ENCODE data around the gene GRID2.
A peak's percentile ranks its signal among the peaks of the same experiment; 100 is the strongest.
"Not testable (repeated sequence)": the region's sequence is repeated elsewhere in the genome, so short reads cannot be mapped to it uniquely, and the experiment has no call there.

The GRID2 gene

DNA sequence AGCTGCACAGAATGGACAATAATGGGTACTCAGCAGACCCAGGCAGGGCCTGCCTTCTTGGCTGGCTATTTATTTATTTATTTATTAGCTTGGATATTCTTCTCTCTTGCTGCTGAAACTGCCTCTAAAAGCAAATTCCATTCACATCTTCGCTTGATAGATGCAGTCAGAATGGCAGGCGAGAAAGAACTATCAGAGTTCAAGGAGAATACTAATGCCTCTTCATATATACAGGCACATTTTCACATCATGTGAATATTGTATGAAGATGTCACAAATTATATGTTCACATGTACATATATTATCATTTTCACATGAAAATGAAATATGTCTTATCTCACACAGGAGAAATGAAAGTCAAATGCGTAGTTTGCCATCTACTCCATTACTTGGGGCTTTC, 1045.1 kb downstream of the GRID2 start:
- no peak for DNase-seq

DNA sequence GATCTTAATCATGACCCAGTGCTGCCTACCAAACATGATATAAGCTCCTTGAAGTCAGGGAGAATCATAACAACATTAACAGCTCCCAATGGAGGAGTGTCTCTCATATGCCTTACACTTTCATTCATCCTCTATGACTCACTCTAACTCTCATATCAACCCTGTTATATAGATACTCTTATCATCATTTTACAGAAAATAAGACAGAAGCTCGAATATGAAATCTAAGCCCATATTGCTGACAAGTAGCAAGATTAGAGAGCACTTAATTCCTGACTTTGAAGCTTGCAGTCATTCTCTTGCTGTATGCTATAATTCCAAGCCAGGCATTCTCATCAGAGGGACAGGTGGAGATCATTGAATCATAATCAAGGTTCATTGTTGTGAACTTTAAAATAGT, 1048.1 kb downstream of the GRID2 start:
- no peak for DNase-seq

DNA sequence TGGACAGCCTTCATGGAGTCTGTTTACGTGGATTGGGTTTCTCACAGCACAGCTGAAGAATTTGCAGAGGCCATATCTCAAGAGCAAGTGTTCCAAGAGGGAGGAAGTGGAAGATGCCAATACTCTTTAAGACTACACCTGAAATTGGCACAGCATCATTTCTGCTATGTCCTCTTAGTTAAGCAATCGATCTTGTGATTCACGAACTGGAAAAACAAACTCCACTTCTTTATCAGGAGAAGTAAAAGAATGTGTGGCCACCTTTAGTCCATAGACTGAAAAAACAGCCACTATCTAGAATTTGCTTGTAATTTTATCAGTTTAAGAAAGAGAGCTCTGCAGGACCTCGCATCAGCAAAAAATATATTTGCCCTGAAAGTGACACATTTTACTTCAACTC, 1051.6 kb downstream of the GRID2 start:
- DNase-seq: no peak

DNA sequence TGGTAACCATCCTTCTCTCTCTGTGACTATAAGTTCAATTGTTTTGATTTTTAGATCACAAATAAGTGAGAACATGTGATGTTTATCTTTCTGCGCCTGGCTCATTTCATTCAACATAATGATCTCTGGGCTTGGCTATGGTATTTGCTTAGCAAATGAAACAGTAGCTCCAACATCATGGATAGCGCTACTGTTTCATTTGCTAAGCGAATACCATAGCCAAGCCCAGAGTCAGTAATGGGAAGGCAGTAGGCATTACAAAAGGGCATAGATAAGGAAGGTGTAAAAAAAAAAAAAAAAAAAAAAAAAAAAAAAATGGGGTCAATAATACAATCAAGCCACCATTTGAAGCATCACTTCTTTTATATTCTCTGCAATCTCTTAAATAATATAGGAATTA, 1055.8 kb downstream of the GRID2 start:
- DNase-seq: no peak

DNA sequence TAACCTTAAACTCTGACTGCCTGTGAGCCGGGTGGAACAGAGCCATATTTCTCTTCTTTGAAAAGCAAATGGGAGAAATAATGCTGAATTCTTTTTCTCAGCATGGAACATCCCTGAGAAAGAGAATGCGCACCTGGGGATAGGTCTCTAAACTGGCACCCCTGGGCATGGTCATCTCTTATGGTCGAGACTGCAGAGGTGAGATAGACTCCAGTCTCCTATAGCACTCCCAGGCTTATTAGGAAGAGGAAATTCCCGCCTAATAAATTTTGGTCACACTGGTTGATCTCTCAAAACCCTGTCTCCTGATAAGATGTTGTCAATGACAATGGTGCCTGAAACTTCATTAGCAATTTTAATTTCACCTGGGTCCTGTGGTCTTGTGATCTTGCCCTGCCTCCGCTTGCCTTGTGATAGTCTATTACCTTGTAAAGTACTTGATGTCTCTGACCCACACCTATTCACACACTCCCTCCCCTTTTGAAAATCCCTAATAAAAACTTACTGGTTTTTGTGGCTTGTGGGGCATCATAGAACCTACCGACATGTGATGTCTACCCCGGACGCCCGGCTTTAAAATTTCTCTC, 1062.5 kb downstream of the GRID2 start:
- not testable (repeated sequence) for DNase-seq

DNA sequence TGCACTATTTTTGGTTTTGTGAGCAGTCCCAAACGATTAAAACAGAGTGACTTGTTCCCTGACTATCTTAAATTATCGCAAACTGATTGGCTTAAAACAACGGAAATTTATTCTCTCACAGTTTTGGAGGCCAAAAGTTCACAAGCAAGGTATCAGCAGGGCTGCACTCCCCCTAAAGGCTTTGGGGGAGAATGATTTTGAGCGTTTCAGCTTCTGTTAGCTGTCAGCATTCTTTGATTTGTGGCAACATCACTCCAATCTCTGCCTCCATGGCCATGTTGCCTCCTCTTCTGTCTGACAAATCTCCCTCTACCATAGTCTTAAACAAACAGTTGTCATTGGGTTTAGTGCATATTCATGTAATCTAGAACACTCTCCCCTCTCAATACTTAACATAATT, 1065.2 kb downstream of the GRID2 start:
- DNase-seq: no peak

DNA sequence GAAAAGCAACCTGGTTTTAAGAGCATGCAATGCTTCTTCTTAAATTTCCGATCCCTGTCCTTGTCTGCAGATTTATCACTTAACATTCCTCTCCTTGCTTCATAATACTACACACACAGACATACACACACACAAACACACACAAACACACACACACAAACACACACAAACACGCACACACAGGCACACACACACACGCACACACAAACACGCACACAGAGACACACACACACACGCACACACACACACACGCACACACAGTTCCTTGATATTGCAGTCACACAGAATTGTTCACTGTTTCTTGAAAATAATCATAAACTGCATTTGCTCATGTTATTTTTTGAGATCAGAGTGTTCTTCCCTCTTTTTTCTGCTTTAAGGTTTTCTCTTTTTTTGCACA, 1066.5 kb downstream of the GRID2 start:
- no peak for DNase-seq

DNA sequence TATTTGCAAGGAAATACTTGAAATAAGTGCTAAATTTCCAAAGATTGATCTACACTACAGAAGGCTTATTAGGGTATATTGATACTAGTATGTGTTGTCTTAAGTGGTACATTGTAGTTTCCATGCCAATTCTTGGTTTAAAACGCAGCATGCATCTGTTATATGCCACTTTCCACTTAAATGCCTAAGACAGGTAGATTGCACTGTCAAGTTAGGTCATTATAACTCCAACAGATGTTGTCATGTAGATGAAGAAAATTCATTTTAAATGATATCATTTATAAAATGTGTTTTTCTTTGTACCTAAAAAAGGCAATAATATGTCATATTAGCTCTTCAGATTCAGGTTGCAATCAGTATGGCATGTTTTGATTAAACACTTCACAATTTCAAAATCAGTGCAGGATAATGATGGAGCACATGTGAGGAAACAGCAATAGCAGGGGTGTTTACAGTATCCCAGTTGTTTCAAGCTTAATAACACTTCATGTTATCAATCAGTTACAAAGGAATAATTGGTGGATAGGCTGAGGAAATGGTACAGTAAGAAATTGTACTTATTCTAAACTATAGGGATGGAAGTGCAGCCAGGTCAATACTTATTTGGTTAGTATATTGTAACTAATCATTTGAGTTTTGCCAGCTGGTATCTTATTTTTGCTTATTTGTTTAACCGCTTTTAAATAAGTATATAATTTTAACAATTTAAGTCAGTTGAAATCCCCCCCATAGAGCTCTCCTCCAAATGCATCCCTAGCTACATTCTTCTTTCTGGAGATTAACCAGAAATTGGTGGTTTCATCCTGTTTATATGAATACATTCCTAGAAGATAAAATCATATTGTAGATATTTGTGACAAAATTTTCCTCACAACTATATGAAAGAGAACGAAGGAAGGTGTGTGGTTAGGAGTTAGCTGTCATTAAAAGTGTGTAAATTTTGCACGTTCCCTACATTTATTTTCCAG, 1070.4 kb downstream of the GRID2 start:
- no peak for DNase-seq

DNA sequence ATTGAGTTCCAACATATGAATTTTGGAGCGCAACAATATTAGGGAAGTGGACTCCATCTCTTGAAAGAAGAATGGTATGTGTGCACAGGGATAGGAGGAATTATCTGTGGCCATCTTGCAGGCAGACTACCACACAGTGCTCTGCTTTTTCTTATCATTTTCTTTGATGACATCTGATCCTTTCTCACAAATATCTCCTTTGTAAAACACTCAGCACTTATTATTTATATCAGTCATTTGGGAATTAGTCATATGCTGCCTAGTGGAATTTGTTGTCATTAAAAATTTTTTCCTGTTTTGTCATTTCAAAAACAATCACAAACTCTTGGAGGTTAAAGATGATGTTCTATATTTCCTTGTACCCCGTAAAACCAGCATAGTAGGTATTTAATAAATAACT, 1080.5 kb downstream of the GRID2 start:
- no peak for DNase-seq

DNA sequence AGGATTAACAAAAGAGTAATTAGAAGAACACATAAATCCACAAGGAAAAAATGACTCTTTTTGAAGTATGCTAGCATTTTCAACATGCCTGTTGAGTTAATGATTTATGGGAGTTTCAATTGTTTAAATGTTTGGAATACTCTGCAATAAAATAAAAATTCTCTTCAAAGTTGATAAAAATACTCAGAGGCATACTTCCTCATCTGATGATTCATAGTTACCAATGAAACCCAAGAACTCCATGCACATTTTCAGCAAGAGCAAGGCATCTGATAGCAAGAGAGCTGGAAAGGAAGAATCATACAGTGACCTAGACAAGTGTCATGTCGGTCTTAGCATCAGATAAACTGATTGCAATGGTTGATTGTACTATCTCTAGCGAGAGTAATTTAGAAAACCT, 1081.1 kb downstream of the GRID2 start:
- DNase-seq: peak; percentile 42

DNA sequence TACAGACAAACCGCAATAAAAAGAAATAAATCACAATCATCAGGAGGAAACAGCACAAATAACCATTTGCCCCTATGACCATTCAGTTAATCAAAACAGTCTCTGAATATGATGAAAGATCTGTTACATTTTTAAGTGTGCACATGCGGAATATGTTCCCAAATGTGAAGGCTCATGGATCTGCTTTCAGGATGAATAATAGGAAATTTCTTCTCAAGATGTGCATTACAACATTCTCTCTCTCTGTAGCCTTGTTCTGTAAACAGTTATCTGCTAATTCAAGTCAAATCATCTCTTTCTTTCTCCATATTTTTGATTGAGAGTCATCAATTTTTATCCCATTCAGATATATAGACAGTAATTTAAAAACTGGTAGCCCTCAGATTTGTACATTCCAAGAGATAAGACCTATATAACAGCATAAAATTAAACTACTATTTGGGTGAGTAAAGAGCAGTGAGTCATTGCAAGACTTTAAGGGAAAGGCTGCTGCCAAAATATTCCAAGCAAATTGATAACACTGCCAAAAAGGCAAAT, 1090.8 kb downstream of the GRID2 start:
- no peak for DNase-seq

DNA sequence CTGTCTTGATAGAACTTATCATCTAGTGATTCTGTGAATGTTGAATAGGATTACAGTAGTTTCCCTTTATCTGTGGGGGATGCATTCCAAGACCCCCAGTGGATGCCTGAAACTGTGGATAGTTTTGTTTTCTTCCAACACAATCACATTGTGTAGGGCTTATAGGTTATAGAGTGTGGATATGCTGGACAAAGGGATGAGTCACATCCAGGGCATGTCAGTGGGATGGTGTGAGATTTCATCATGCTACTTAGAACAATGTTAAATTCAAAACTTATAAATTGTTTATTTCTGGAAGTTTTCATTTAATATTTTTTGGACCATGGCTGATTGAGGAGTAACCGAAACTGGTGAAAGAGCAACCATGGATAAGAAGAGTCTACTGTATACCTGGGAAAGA, 1092.5 kb downstream of the GRID2 start:
- DNase-seq: peak; percentile 33

DNA sequence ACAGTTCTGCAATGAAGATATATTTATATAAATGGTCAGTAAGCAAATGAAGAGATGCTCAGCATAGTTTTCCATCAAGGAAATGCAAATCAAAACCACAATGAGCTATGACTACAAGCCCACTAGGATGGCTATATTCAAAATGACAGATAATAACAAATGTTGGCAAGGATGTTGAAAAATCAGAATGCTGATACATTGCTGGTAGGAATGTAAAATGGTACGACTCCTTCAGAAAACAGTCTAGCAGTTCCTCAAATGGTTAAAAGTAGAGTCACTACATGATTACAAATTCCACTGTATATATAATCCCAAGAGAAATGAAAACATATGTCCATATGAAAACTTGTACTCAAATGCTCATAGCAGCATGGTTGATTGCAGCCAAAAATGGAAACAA, 1099.8 kb downstream of the GRID2 start:
- DNase-seq: no peak

DNA sequence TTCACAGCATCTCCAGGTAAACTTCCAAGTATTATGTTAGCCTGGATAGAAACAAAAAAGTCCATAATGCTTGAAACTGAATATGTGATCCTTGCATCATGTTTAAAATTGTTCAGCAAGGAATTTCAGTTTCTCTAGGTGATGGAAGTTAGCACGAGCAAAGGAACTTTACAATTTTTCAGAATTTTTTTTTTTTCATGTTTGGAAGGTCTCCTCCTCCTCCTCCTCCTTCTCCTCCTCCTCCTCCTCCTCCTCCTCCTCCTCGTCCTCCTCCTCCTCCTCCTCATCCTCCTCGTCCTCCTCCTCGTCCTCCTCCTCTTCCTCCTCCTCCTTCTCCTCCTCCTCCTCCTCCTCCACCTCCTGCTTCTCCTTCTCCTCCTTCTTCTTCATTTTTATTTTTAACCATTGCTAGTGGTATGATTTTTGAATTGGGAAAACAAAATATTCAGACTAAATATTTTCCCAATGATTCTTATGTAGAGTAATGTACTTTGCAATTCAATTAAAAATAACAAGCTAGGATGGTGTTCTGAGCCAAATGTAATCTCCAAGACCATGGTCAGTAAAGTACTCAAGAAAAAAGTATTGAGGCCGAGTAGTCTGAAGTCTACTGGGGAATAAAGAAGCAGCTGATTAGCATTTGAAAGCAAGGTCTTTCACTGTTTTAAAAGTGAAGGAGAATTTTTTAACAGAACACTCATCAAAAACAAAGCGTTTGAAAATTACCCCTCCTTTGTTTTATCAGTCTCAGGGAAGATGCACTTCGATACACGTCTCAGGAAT, 1103.9 kb downstream of the GRID2 start:
- DNase-seq: no peak

DNA sequence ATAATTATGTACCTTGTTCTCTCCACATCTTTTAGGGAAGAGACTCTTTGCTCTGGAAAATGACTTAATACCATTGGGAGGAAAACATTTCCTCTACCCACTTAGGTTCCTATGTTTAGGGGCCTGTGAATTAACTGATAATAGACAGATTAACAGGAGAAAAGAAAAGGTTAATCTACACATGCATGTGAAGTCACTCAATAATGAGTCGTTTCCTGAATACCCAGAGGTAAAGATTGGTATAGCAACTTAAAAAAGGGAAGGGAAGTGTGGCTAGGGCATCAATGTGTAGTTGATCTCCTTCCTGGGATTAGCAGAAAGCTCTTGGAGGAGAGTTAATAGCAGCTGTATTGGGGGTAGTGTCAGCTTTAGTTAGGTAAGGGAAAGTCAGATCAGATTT, 1105.3 kb downstream of the GRID2 start:
- DNase-seq: peak; percentile 70

DNA sequence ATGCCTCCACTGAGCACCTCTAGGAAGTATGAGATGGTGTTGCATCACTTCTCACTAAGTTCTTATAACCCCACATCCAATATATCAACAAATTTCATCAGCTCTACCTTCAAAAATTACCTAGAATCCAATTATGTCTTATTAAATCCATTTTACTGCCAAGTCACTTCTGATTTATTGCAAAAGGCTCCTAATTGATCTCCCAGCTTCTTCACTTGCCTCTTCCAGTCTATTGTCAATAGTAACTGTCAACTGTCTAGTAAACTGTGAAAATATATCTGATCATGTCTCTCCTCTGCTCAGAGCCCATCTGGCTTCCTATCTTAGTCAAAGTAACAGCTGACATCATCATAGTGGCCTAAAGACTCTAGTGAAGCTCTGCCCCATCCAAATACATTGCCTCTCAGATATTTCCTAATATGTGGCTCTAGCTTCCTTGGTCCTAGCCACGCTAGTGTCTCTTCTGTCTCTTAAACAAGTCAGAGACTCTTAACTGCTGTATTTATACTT, 1110.3 kb downstream of the GRID2 start:
- no peak for DNase-seq

DNA sequence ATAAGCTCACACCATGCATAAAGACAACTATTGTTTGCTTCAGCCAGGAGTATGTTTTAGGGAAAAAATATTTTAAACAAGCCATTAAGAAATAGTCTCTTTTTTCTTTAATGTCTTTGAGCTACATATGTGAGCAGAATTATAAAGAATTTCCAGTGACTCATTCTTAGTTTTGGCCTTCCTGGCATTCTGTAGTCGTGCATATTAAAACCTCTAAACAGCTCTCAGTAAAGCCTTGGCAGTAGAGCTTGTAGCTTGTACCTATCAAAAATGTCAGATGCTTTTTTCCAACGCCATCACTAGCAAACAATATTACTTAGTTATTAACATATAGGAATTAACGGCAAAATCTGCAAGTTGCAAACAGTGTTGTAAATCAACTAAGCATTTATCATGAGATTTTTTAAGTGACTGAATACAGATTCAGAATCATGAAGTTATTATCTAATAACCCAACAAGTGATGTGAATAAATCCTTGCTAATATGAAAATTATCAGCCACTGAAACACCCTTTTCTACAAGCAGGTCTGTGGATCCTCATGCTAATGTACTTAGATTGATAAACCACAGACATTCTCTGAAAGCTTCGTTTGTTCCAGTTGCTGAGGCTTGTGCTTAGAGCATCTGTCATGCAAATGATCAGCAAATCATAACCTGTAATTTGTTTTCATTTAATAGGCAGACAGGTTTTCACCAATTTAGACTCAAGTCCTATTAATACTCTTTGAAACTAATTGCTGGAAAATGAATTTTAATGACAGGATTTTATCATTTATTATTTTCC, 1112.8 kb downstream of the GRID2 start:
- DNase-seq: no peak

DNA sequence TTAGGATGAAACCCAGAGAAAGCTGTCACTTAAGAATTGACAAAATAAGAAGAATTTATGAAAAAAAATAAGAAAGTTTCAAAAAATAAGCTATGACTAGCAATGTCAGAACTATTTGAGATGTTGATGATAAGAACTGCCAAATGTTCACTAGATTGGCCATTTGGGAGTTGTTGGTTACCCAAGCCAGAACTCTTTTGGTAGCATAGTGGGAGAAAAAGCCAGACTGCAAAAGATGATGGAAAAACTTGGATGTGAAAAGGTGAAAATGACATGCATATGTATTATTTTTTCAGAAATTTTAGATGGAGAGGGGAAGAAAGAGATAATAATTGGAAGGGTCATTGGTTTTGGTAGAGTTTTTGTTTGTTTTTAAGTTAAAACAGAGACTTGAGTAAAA, 1127.6 kb downstream of the GRID2 start:
- no peak for DNase-seq

DNA sequence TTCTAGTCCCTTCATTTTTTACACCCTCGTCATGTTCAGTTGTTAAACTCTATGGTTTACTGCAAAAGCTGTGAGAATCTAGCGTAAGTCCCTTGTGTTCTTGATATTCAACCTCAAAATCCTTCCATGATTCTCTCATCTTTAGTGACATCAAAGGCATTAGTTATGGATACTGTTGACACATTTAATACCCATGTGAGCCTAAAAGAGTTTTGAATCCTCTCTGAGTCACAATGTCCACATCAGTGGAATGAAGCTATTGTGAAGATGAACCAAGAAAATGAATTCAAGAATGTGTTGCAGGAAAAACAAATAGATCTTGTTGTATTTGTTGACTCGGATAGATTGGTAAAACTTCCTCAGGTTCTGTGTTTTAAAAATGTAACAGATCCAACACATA, 1130.1 kb downstream of the GRID2 start:
- DNase-seq: no peak

DNA sequence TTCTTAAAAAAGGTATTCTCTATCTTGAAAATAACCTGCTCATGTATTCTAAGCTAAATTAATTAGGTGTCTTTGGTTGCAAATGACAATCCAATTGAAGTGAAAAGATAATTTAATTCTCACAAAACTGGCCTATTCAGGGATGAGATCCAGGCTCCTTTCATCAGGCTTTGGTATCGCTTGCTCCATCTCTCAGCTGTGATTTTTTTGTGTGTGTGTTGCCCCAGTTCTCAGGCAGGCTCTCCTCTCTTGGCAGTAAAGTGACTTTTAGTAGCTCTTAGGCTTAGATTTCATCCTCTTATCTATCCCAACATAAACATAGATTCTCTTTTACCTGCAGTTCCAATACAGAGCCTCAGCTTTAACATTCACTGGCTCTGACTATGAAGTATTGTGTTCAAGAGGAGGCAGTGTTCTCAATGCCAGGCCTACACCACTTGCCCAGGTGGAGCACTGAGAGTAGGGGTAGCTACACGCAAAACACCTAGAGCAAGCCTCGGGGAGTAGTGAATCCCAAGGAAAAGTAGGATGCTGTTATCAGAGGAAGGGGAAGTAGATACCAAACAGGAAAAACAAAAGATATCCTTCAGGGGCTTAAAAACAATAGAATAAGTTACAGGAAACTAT, 1132.3 kb downstream of the GRID2 start:
- DNase-seq: no peak

DNA sequence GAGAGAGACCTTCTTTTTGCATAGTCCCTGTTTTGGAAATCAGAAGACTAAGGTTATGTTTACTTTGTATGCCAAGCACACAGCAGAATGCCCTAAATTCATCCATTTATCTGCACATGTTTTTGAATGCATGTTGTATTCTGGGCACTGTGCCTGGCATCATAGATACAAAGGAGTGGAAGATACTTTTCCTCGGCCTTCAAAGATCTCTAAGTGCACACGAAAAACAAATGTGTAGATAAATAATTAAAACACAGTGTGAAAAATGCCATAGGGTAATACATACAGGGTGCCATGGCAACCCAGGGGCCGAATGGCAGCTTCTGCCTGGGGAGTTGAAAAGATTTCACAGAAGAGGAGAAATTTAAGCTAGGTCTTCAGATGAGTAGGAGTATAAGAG, 1134.2 kb downstream of the GRID2 start:
- no peak for DNase-seq

DNA sequence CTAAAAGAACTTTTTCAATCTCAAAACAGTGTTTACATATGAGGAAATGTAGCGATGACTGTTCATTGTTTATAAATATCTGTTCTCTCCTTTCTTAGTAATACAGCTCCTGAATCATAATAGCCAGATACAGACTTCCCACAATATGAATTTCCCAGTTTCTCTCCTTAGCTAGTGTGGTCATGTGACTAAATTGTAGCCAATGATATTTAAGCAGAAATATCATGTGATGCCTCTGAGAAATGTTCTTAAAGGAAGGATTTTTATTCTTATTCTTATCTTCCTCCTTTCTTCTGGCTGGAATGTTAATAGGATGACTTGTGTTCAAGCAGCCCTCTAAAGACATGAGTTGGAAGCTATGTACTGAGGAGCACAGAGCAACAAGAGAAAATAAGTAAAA, 1141.1 kb downstream of the GRID2 start:
- peak; percentile 17 for DNase-seq
